Measurements from ENCODE around the gene NCKIPSD. TPM values are rescaled to one million over a fixed set of nuclear protein-coding genes. Genes with fewer than 3 reads are reported as not detected.

NCKIPSD gene
- total RNA-seq, 1 donor from 2014 or later = 4.2 TPM

DNA sequence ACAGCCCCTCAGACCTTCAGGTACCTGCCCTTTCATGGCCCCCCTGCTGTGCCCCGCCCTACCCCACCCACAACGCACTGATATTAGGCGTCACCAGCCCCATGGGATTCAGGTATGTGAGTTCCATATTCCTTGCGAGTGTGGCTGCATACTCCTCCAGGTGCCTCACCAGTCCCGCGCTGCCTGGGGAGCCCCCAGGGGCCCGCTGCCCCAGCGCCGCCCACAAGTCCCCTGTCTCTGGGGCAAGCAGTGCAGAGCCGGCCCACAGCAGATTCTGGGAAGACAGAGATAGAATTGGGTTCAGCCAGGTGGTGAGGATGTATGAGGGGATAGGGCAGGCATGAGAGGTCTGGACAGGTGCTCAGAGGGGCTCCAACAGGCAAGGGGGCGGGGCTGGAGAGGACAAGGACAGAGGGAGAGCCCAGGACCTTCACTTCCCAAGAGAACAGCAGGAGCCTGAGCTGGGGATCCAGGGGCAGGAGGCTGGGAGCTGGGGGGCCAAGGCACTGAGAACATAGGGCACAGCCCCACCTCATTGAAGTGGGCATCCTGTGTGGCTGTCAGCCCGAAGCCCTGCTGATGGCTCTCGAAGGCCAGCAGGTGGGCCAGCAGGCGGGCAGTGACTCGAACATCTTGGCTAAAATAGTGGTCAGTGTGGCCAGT is 37.4 kb downstream of the NCKIPSD start:
- no peak for DNase-seq (ENCODE audit: low read depth in 2 of 2)

DNA sequence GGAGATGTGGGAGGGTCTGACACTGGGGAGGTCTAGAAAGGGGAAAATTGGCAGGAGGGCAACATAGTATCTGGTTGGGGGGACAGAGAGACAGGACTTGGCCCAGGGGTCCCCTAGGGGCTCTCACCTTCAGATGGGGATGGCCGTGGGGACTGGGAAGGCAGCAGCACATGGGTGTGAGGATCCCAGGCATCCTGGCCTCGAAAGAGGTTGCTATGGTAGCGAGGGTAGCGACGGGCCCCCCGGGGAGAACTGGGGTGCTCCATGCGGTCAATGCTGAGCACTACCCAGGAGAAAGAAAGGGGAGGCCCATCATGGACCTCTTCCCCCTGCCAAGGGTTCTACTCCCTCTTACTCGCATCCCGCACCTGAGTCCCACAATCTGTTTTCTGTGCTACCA is 38.0 kb downstream of the NCKIPSD start:
- no peak for DNase-seq (ENCODE audit: low read depth in 2 of 2)

DNA sequence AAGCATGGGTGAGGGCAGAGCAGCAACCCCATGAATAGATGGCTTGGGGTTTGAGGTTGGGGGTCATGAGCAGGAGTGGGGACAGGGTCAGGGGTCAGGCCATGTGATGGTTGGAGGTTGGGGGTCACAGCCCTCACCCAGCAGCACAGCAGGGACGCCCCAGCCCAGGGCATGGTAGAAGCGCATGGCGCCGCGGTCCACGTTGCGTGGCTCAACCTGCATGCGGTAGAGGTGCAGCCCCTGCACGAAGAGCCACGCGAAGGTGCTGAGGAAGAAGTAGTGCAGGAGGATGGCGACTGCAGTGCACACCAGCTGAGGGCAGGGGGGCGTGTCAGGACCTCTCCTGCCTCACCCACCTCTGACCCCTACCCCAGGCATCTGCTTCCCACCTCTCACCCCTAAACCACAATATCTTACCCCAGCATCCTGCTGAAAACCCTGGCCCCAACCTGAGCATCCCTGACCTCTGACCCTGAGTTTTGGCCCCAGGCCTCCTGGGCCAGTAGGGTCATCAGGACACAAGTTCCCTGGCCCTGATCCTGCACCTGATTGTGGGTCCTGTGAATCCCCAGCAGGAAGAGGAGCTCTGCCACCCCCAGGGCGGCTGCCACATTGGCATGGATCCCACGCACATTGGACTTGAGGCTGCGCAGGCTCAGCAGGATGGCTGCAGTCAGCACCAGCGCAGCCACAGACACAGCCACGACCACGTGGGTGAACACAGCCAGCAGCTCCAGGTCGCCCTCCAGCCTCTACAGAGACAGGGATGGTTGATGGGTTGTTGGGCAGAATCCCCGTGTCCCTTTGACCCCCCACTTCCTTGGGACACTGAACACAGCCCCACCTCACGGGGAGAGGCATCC is 40.6 kb downstream of the NCKIPSD start:
- no peak for DNase-seq (ENCODE audit: low read depth in 2 of 2)

DNA sequence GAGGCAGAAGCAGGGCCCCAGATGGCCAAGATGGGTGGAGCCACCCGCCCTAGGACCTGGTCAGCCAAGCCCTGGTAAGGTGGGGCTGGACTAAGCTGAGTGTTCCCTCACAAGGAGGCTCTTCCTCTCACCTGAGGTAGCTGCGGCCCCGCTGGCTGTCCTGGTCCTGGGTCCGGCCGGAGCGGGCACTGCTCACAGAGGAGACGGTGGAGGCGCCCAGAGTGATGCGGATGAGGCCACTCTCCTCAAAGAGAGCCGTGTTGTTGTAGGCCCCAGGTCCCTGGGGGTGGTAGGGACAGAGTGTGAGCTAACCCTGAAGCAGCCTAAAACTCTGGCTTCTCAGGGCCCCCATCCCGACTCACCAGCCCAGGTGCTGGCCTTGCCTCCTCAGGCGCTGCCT is 43.1 kb downstream of the NCKIPSD start:
- DNase-seq (ENCODE audit: low read depth in 2 of 2) = no peak

DNA sequence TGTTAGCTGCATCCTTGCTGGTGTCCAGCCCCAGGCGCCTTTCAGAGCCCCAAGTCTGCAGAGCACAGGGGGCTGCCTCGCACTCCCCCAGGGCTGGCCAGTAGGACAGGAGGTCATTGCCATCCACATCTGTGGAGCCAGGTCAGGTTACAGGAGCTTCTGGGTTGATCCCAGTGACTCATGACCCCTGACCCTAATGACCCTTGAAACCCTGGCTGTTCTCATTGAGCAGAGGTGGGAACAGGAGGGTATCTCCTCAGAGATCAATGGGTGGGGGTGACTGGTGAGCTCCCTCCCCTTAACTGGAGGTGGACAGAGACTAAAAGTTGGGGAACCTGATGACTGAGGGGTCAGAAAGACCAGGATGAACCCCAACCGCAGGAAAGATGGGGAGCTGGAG is 44.3 kb downstream of the NCKIPSD start:
- no peak for DNase-seq (ENCODE audit: low read depth in 2 of 2)

DNA sequence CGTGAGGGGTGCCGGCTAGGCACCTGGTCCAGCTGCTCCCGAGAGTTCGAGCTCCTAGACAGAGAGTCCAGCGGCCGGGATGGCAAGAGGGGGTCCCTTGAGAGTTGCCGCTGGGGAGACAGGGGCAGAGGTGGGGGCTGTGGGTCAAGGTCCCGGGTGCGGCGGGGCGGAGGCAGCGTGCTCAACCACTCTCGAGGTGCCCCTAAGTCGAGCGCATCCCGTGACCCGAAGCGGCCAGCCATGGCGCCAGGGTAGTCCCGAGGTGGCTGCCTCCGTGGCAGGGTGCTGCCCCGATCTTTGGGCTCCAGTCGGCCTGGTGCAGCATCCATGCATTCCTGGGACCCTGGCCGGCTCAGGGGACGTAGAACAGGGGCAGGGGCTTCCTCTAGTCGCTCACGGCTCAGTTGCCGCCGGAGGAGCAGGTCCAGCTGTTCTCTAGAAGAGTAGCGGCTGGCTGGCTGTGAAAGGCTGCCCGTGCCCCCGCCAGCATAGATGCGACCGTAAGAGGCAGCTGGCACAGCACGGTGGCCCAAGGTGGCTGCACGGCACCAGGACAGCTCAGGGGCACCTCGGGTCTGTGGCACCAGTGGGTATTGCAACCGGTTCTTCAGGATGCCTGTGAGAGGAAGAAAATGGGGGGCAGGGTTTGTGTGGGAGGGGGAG is 45.6 kb downstream of the NCKIPSD start:
- no peak for DNase-seq (ENCODE audit: low read depth in 2 of 2)

DNA sequence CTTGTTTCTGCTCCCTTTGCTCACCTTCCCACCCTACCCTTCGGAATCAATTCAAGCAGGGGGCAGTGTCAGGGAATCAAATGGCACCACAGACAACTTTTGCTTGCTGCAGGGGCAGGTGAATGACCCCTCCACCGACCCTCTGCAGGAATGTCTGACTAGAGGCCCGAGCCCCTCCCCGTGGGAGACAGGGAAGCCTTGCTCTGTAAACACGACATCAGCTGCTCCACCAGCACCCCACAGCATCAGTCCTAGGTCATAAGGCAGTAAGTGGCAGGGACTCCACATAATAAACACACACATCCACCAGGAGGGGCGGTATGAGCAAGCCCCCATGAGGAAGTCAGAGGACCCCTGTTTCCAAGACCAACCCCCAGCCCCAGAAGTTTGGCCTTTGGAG is 48.4 kb downstream of the NCKIPSD start:
- no peak for DNase-seq (ENCODE audit: low read depth in 2 of 2)

DNA sequence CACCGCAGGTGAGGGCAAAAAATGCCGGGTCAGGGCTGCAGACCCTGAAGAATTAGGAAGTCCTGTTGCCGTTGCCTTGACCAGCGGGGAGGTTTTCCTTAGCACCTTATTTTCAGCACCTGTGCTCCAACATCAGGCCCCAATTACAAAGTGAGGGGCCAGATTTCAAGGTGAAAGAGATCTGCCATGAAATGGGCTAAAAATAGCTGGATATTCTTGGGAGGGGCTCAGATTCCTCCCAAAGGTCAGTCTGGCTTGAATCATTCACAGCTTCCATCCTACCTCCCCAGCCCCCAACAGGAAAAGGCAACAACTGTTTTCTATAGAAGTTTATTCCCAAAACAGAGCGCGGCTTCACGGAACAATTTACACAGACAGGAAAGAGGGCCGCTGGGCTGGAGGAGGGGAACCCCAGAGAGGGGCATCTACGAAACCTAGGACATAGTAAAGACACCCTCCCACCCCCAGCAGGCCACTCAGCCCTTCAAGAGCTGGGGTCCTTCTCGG is 49.5 kb downstream of the NCKIPSD start:
- peak in 1 of 2 donors; percentile 34 for DNase-seq (ENCODE audit: low read depth in 2 of 2)

DNA sequence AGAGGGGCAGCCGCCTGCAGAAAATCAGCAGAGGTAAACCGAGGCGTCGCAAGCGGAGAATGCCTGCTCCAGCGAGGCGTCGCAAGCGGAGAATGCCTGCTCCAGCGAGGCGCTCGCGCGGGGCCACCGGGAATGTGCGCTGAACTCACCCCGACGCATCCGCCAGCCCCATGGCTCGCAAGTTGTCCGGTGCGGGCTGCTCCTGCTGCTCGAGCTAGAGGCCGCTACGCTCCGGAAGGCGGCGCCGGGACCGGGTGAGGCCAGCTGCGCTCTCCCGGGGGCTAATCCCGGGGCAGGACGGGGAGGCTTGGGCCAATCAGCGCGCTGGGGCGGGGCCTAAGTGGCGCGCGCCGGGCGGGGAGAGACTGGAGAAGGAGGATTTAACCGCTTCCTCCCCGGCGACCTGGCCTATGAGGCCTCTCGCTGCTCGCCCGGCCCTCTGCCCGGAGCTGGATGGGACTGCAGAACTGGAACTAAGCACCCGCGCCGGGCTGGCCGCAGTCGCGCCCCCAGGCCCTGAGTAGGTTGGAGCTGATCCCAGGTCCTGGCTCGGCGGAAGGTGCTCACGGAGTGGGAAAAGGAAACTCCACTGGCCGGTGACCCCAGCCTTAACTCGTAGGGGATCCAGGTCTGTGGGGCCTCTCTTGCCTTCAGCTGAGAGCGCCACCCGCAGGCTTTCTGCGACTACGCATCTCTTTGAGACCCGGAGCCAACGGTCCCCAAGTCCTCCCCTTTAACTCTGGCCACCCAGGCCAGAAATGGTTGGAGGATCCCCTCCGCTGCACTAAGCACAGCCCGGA is 50.3 kb downstream of the NCKIPSD start, which contains the start of gene SLC26A6:
SLC26A6 (minus strand) TSS at position 240 of the 800 bp plus-strand sequence; CDS start at position 172, 68 bp downstream.
- DNase-seq (ENCODE audit: low read depth in 2 of 2) = peak; percentile 96 to 97

DNA sequence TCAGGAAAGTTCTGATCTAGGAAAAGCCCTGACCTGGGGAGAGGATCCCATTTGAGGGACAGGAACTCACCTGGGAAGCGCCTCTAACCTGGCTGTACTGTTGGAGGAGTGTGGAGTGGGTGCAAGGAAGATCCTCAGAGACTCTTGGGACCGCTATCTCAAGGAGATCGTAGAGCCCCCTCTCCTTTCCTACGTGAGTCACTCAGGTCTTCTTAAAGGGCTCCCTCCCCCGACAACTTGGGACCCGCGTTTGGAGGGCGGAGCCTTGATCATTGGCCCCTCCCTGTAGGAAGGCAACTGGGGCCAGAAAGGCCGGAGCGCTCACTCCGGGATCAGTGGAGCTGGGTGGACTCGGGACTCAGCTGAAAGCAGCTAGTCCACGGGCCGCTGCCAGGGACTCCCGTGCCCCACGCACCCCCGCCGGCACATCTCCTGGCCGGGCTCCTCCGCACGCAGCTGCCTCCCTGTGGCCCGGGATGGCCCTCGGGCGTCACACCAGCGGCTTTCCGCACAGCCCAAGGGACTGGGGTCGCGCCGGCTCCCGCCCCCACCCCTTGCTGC is 51.0 kb downstream of the NCKIPSD start:
- peak; percentile 51 to 62 for DNase-seq (ENCODE audit: low read depth in 2 of 2)

DNA sequence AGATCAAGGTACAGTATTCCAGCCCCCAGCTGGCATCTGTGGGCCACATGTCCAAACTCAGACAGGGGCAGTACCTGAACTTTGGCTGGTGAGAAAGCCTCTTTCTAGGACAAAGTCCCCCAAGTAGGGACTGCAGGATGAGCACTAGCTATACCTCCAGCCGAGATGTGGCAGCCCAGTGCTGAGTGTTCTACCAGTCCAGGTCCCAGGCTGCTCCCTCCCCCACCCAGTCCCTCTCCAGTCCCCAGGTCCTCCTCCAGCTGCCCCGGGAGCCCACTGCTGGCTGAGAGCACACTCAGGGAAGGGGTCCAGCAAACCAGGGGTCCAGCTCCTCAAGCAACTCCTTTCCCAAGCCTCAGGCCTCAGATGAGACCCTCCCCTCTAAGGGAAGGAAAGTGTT is 52.0 kb downstream of the NCKIPSD start:
- no peak for DNase-seq (ENCODE audit: low read depth in 2 of 2)

DNA sequence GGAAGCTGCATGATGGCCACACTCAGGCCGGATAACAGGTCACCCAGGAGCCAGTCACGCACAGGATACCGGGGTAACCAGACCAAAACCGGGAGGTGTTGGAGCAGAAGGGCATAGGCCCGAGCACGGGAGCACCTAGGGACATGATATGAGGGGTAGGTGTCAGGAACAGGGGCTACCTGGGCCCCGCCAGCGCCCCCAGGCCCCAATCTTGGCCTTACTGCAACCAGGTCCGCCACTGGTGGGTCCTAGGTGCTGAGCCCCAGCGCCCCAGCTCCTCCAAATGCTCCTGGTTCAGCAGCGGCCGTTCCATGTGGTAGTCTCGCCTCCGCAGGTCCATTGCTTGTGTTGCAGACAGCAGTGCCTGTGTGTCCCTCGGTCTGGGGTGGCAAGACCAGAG is 52.5 kb downstream of the NCKIPSD start:
- no peak for DNase-seq (ENCODE audit: low read depth in 2 of 2)

DNA sequence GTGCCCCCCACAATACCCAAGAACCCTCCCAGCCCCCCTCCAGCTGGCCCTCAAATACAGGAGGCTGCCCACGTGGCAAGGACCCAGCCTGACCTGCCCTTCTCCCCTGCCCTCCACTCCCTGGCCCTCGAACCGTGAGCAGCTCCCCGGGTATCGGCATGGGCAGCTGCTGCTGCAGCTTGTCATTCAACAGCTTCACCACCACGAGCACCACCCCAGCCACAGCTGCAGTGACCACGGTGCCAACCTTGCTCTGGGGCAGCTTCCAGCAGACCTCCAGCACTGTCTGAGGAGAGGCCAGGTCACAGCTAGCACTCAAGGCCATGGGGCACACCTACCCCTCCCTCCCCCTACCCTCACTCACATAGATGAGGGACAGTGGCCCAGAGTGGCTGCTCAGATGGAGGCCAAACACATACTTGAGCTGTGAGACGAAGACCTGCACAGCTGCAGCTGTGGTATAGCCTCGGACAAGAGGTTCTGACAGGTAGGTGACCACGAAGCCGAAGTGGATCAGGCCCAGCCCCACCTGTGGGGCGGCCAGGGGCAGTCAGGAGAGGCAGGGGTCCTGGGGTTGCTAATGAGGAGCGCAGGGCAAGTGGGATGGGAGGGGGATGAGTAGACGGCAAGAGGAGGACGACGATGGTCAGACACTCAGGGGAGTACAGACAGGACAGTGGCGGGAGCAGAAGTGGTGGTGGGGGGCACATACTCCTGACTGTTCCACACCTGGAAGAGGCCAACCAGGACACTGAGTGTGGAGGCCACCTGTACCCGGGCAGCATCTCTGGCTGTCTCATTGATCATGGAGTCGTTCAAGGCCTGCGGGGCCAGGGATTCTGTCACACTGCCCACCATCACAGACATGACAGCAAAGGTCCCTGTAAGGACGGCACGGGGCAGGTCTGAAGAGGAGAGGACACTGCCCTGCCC is 53.9 kb downstream of the NCKIPSD start:
- no peak for DNase-seq (ENCODE audit: low read depth in 2 of 2)

DNA sequence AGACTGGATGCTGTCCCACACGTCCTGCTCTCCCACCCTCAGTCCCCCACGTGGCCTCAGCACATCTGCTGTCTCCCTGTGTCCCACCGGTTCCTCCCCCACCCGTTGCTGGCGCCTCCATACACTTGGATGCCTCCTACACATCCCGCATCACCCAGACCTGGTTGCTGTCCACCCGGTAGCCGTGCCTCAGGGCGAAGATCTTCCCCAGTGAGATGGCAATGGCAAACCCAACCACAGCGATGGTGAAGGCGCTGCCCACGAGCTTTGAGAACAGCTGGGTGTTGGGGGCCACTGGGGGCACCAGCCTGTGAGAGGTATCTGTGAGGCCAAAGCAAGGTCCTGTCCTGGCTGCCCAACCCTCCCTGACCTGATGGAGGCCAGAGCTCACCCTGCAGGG is 54.9 kb downstream of the NCKIPSD start:
- no peak for DNase-seq (ENCODE audit: low read depth in 2 of 2)

DNA sequence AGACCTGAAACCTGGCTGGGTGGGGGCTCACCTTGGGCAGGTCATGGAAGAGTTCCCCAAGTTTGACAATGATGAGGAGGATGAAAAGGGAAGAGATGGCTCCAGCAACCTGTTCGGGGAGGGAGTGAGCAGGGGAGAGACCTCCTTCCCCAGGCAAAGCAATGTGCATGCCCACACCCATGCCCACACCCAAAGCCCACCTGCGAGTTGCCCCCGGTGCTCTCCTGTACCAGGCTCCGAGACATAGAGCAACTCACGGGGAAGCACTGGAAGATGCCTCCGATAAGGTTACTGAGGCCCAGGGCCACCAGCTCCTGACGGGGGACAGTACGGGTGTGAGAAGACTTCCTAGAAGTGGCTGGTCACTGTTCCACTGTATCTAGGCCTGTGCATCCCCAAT is 55.3 kb downstream of the NCKIPSD start:
- no peak for DNase-seq (ENCODE audit: low read depth in 2 of 2)

DNA sequence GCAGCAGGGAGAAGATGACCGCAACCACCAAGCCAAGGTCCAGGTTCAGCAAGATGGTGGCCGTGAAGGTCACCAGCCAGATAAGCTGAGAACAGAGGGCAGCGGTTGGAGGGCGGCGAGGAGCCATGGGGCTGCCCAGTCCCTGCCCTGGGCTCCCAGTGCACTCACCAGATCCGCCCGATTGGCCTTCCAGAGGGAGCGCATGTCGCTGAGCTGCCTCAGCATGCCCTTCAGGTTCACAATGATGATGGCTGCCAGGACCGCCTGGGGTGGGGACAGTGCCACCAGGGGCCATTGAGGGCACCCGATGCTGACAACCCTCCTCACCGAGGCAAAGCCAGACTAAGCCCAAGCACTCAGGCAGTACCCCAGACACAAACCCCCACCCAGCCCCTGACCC is 55.8 kb downstream of the NCKIPSD start:
- DNase-seq (ENCODE audit: low read depth in 2 of 2) = no peak

DNA sequence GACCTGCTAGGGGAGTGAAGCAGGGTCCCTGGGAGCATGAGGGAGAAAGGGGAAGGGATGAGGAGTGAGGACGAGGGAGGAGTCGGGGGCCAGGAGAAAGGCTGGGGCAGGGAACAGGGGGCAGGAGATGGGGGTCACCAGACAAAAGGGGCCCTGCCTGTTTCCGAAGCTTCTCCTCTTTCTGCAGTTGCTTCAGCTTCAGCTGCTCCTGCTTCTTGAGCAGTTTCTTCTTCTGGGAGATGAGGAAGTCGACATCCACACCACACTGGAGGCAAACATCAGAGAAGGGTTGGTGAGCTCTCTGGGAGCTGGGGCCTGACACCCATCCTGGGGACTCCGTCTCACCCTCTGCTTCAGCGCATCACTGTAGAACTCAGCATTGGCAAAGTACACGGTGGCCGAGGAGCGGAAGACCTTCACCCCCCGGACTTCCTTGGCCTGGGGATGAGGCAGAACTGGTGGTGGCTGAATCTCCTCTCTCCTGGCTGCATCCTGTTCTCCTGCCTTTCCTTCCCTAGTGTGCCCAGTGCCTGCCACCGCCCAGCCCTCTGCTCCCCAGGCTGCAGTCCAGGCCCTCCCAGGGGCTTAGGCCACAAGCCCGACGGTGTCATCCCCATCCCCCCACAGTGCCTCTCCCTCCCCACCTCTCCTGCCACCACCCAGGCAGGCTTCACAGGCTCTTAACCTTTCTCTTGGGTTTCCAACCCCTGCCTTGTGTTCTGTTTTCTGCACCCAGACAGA is 57.3 kb downstream of the NCKIPSD start:
- DNase-seq (ENCODE audit: low read depth in 2 of 2) = no peak

DNA sequence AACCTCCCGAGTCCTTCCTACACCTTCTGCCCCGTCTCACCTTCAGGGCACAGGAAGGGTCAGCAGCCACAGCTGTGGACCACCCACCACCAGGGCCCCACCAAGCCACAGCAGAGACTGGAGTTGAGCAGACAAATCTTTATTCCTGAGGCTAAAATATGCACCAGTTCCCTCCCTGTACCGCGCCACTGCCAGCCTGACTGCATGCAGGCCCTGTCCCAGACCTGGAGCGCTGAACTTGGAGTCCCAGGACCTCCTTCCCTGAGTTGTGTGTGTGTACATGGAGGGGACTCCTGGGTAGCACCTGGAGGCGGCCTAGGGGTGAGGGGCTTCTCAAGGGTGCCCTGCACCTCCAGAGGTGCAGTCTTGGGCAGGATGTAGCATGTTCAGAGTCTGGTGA is 60.1 kb downstream of the NCKIPSD start:
- no peak for DNase-seq (ENCODE audit: low read depth in 2 of 2)

DNA sequence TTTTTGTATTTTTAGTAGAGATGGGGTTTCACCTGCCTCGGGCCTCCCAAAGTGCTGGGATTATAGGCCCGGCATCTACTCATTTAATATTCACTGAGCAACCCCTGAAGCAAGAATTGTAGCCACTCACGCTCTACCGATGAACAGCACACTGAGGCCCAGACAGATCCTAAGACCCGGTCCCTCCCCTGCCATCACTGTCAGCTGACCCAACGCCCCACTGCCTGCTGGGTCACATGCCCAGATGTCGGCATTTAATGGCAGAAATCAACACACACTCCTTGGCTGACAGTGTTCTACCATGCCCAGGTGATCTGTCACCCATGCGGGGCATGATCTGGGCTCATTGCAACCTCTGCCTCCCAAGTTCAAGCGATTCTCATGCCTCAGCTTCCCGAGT is 60.9 kb downstream of the NCKIPSD start:
- DNase-seq (ENCODE audit: low read depth in 2 of 2) = no peak

Data from lung microvascular endothelial cell (primary cell).